DOHH2 (cell line): ENCODE measurements around the gene LEAP2.
A peak's percentile ranks its signal among the peaks of the same experiment; 100 is the strongest.

Experiments
- H3F3A ChIP-seq: fragments of 200-600 bp; sonication (generic), shearing (Covaris generic); 2 replicates; pipeline ENCODE4 v1.6.0; 2016; ENCODE audit warnings: antibody characterized with exemption, mild to moderate bottlenecking; ENCODE audit not compliant: control insufficient read depth, insufficient read depth
- H3K27ac ChIP-seq: fragments of 200-600 bp; sonication (generic); 2 replicates; pipeline ENCODE4 v1.5.1; 2014; ENCODE audit warnings: low read depth, mild to moderate bottlenecking, low read length, moderate library complexity
- H3K27me3 ChIP-seq: fragments of 200-600 bp; sonication (generic); 2 replicates; pipeline ENCODE4 v1.6.1; 2014; ENCODE audit warnings: mild to moderate bottlenecking, low read length, mixed read lengths; ENCODE audit not compliant: control insufficient read depth
- H3K36me3 ChIP-seq: fragments of 200-600 bp; sonication (generic); 2 replicates; pipeline ENCODE4 v1.6.1; 2014; ENCODE audit warnings: mild to moderate bottlenecking, low read length, moderate library complexity, mixed read lengths; ENCODE audit not compliant: control insufficient read depth
- H3K4me1 ChIP-seq: fragments of 200-600 bp; sonication (generic); 2 replicates; pipeline ENCODE4 v1.6.1; 2014; ENCODE audit warnings: mild to moderate bottlenecking, low read length, mixed read lengths; ENCODE audit not compliant: control insufficient read depth
- H3K4me2 ChIP-seq: fragments of 200-600 bp; sonication (generic); 2 replicates; pipeline ENCODE4 v1.6.0; 2014; ENCODE audit warnings: mild to moderate bottlenecking, low read length, moderate library complexity
- H3K4me3 ChIP-seq: fragments of 200-600 bp; sonication (generic); 2 replicates; pipeline ENCODE4 v1.5.1; 2014; ENCODE audit warnings: mild to moderate bottlenecking, low read length, mixed read lengths
- H3K79me2 ChIP-seq: fragments of 200-600 bp; sonication (generic); 2 replicates; pipeline ENCODE4 v1.6.1; 2014; ENCODE audit warnings: mild to moderate bottlenecking, low read length, mixed read lengths; ENCODE audit not compliant: control insufficient read depth
- H3K9me2 ChIP-seq: fragments of 200-600 bp; sonication (generic); replicated peaks from 2 replicates; pipeline ENCODE4 v1.6.1; 2014; ENCODE audit warnings: mild to moderate bottlenecking, low read length, mixed read lengths; ENCODE audit not compliant: control insufficient read depth
- H3K9me3 ChIP-seq: fragments of 200-600 bp; sonication (generic); 2 replicates; pipeline ENCODE4 v1.6.1; 2014; ENCODE audit warnings: antibody characterized with exemption, low read length, mixed read lengths; ENCODE audit not compliant: control insufficient read depth, insufficient read depth
- H4K20me1 ChIP-seq: fragments of 200-600 bp; sonication (generic); 2 replicates; pipeline ENCODE4 v1.6.0; 2014; ENCODE audit warnings: low read depth, mild to moderate bottlenecking, antibody characterized with exemption, low read length, moderate library complexity; ENCODE audit not compliant: control insufficient read depth, insufficient read depth
- CTCF ChIP-seq: fragments of 200-600 bp; sonication (generic); IDR thresholded peaks from one replicate; pipeline ENCODE4 v1.5.1; 2014; ENCODE audit warnings: antibody characterized with exemption, mild to moderate bottlenecking, low read depth, low read length; ENCODE audit not compliant: poor library complexity, severe bottlenecking
- EZH2phosphoT487 ChIP-seq: fragments of 200-600 bp; sonication (generic); IDR thresholded peaks from 2 replicates; pipeline ENCODE4 v1.6.1; 2017; ENCODE audit warnings: borderline replicate concordance, mild to moderate bottlenecking, antibody characterized with exemption, low read length, moderate library complexity, mixed read lengths

Gene LEAP2

GRCh38 chr5:132884548-132884947 is 11.1 kb downstream of the LEAP2 start:
- Histone ChIP-seq H3K9me2 (no peaks in the 10 kb centered on the region), H3K79me2 (no peaks in the 10 kb centered on the region), H3K36me3 (peaks cover 81% of the 10 kb centered on the region), H3K4me2 (no peak overlapping the region), H3K27me3 (no peaks in the 10 kb centered on the region), H3F3A (peaks cover 11% of the 10 kb centered on the region; the same call in 1 of the 2 replicates), H3K27ac (no peak overlapping the region), H4K20me1 (no peaks in the 10 kb centered on the region; the same call in 1 of the 2 replicates), H3K4me3 (no peak overlapping the region), H3K9me3 (no peaks in the 10 kb centered on the region), H3K4me1 (peaks cover 18% of the 10 kb centered on the region)
- no peak for TF ChIP-seq CTCF
- TF ChIP-seq EZH2phosphoT487: no peak

DNA sequence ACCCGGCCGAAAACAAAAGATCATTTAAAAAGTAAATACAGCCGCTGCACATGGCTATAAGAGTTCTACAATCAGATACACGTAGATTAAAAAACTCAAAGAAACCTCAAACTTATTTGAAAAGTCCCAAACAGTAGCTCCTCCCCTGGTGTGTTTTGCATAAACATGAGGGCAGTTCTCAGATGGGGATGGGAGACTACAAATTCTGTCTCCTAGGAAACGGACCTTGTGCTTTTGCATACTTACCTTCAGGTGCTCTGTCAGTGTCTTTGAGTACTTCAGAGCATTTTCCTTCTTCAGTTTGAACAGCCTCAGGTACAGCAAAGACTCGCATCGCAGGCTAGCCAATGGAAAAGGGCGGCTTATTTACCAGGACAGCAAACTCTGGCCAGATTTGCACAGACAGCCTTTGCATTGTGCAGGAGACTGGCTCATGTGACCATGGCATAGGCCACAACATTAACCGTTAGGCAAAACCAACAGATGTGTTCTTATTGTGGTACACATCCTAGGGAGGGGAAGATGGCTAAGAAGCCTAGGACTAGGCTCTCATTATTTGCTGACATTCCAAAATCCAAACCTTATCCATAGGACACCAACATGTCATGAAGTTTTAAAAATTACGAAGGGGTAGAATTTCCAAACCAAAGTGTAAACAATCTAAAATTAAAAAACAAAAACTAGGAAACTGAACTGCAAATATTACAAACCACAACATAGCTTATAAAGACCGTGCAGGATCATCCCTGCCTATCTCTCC is 12.8 kb downstream of the LEAP2 start:
- Histone ChIP-seq H3K79me2 (no peaks in the 10 kb centered on the region), H3K36me3 (peaks cover 76% of the 10 kb centered on the region), H3K9me3 (no peaks in the 10 kb centered on the region), H3K4me2 (peak overlapping the region; percentile 14; the same call in 1 of the 2 replicates), H3F3A (peaks cover 11% of the 10 kb centered on the region; the same call in 1 of the 2 replicates), H3K27me3 (no peaks in the 10 kb centered on the region), H3K4me3 (no peak overlapping the region), H4K20me1 (no peaks in the 10 kb centered on the region; the same call in 1 of the 2 replicates), H3K4me1 (peaks cover 18% of the 10 kb centered on the region), H3K27ac (no peak overlapping the region), H3K9me2 (no peaks in the 10 kb centered on the region)
- no peak for TF ChIP-seq EZH2phosphoT487
- TF ChIP-seq CTCF: no peak

DNA sequence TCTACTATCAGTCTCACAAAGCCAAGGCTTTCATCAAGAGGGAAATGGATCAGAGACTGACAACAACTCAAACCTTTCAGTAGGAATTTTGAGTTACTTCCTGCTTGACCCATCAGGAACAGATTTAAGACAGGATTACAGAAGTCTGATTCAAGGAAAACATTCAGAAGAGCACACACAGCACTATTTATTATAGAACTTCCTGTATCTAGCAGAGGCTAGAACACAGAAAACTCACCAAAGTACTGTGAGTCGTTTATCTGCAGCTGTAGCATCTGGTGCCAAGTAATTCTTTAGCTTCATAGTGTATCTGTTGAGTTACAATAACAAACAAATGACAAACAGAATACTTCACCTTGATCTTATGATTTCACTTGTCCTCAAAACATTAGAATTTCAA is 13.8 kb downstream of the LEAP2 start:
- H3K9me3 ChIP-seq: no peaks in the 10 kb centered on the region
- no peak overlapping the region for H3K4me3 ChIP-seq
- no peaks in the 10 kb centered on the region for H3K9me2 ChIP-seq
- H3K27me3 ChIP-seq: no peaks in the 10 kb centered on the region
- no peaks in the 10 kb centered on the region; the same call in 1 of the 2 replicates for H4K20me1 ChIP-seq
- no peak overlapping the region for H3K27ac ChIP-seq
- no peak overlapping the region for H3K4me2 ChIP-seq
- H3F3A ChIP-seq: peaks cover 11% of the 10 kb centered on the region; the same call in 1 of the 2 replicates
- peaks cover 74% of the 10 kb centered on the region for H3K36me3 ChIP-seq
- peaks cover 18% of the 10 kb centered on the region for H3K4me1 ChIP-seq
- H3K79me2 ChIP-seq: no peaks in the 10 kb centered on the region
- no peak for TF ChIP-seq CTCF
- no peak for TF ChIP-seq EZH2phosphoT487
